ENCODE measurements around the gene NPFF. TPM values are rescaled to one million over a fixed set of nuclear protein-coding genes. Genes with fewer than 3 reads are reported as not detected.

The NPFF gene
- polyA plus RNA-seq, 6 donors from 2014 or later: not detected

DNA sequence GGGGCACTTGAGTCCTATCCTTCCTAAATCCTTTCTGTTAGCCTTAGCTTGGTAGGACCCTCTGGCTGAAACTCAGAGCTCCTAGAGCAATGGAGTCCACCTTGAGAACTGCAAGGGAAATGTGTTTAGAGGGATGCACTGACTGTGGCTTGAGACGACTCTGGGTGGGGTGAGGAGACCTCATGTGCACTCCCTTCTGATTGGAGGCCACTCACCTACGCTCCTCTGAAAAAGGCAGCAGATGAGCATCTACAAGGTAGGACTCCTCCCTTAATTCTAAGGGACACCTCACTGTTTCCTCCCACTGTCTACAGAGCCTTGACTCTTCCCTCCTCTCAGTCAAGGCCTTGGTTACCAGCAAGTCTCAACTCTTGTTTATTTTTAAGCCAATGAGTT is 9.1 kb downstream of the NPFF start:
- Mint-ChIP-seq H3K27me3 (no peaks in the 10 kb centered on the region), H3K36me3 (no peaks in the 10 kb centered on the region), H3K27ac (peak overlapping the region in 4 of 6 donors; percentile 55 to 94 (median 73)), H3K4me1 (peaks cover 37 to 46% (median 41%) of the 10 kb centered on the region in 3 donors), H3K9me3 (no peaks in the 10 kb centered on the region), H3K4me3 (peak overlapping the region; percentile 35 to 96 (median 88))
- DNase-seq: no peak
- no peak for ATAC-seq (ENCODE audit: low read depth in 2 of 2)

DNA sequence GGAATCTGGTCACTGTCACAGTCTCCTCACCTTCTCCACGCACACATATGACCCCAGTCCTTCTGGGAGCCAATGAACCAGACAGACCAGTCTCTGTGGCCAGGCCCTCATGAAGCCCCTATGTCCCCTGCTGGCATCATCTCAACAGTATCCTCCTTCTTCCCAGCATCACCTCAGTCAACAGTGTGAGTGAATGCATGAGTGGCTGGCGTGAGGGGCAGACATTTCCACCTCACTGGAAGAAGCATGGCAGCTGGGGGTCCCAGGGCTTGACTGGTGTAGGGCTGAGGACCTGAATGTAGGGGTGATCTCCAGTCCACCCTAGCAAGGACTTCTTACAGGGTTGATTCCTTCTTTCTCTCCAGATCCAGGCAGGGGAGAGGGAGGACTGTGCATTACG is 9.8 kb downstream of the NPFF start:
- Mint-ChIP-seq H3K27me3 (no peaks in the 10 kb centered on the region), H3K9me3 (no peaks in the 10 kb centered on the region), H3K4me3 (peak overlapping the region in 6 of 8 donors; percentile 0 to 96 (median 58)), H3K4me1 (peaks cover 42 to 49% (median 46%) of the 10 kb centered on the region in 3 donors), H3K27ac (peak overlapping the region in 1 of 6 donors; percentile 57), H3K36me3 (no peaks in the 10 kb centered on the region)
- DNase-seq (no peak), ATAC-seq (ENCODE audit: low read depth in 2 of 2) (no peak)

DNA sequence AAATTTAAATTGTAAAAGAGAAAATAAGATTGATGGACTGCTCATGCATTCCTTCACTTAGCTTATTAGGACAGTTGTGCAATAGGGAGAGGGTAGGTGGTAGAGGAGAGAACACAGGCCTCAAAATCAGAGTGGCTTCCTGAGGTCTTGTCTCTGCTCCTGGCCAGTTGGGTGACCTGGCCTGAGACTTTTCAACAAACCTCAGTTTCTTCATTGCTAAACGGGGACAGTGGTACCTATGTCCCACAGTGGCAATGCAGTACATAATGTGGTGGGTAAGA is 10.6 kb downstream of the NPFF start:
- no peaks in the 10 kb centered on the region for H3K36me3 Mint-ChIP-seq
- DNase-seq (no peak), ATAC-seq (ENCODE audit: low read depth in 2 of 2) (no peak)
- no peaks in the 10 kb centered on the region for H3K9me3 Mint-ChIP-seq
- no peak overlapping the region for H3K27ac Mint-ChIP-seq
- H3K27me3 Mint-ChIP-seq: no peaks in the 10 kb centered on the region
- H3K4me1 Mint-ChIP-seq: peaks cover 41 to 50% (median 45%) of the 10 kb centered on the region in 3 donors
- H3K4me3 Mint-ChIP-seq: peak overlapping the region in 1 of 8 donors; percentile 53

DNA sequence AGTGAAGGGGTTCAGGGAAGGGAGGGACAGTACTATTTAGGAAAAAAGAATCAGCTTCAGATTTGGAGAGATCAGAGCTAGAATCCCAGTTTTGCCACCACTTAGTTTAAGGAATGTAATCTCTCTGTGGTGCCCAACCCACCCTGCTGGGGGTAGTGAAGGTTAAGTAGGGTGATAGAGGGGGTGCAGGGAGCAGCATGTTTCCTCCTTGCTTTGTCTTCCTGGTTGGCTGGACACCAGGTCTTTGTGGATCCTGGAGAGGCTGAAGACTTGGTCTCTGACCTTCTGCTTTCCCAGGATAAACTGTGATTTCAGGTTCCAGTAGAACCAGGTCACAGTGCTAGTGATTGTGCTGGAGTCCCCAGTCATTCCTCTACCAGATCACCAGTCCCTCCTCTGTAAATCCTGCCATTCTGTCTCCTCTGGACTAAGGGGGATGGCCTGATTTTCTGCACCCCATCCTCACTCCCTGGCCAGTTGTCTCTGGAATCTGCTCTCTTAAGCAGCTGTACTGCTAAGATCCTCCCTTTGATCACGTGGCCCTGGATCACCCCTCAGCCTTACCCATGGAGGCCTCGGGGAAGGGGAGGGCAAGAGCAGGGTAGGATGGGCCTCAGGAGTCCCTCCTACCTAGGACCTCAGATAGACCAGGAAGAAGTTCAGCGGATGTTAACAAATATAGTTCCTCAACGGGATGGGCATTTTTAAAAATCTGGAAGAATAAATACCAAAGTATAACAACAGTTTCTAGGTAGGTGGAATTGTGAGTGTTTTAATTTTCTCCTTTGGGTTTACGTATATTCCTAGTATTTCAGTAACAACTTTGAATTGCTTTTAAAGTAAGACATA is 11.2 kb downstream of the NPFF start:
- ATAC-seq (ENCODE audit: low read depth in 2 of 2): no peak
- no peaks in the 10 kb centered on the region for H3K27me3 Mint-ChIP-seq
- H3K9me3 Mint-ChIP-seq: no peaks in the 10 kb centered on the region
- H3K36me3 Mint-ChIP-seq: no peaks in the 10 kb centered on the region
- DNase-seq: no peak
- H3K4me3 Mint-ChIP-seq: peak overlapping the region in 3 of 8 donors; percentile 20 to 53 (median 37)
- peak overlapping the region in 1 of 6 donors; percentile 41 for H3K27ac Mint-ChIP-seq
- H3K4me1 Mint-ChIP-seq: peaks cover 41 to 48% (median 44%) of the 10 kb centered on the region in 3 donors

DNA sequence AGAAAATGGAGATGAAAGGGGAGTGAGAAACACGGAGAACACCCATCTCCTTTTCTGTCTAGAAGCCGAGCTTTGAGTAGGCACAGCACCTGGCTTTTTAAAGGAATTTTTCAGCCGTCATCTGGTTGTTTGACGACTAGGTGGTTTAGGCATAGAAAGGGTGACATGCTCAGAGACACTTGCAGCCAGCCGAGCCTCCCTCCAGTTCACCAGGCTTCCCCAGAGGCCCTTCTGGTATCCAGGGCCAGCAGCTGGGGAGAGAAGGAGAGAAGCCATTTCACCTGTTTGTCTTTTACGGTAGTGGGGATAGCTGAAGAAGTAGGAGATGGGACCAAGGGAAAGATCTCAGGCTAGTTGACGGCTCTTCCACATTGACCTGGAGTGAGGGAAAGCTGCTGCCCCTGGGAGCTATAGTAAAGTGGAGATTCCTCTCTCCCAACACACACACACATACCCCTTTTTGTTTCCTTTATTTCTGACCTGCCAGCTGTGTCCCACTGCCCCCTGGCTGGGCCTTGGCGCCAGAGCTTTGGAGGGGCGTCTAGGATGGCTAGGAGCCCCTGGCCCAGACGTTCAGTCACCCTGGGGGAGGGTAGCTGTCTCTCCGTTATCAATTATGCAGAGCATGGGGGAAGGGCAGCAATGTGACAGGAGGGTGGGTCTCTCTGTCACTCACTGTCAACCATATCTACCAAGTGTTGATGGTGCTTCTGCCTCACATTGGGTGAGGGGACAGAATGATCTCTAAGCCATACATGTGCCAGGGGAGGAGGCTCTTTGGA is 13.5 kb downstream of the NPFF start:
- DNase-seq: no peak
- peak overlapping the region; percentile 95 to 99 (median 97) for H3K27ac Mint-ChIP-seq
- no peaks in the 10 kb centered on the region for H3K36me3 Mint-ChIP-seq
- H3K4me3 Mint-ChIP-seq: peak overlapping the region; percentile 86 to 97 (median 94)
- ATAC-seq (ENCODE audit: low read depth in 2 of 2): no peak
- no peaks in the 10 kb centered on the region for H3K27me3 Mint-ChIP-seq
- peaks cover 27 to 36% (median 33%) of the 10 kb centered on the region in 3 donors for H3K4me1 Mint-ChIP-seq
- H3K9me3 Mint-ChIP-seq: no peaks in the 10 kb centered on the region

DNA sequence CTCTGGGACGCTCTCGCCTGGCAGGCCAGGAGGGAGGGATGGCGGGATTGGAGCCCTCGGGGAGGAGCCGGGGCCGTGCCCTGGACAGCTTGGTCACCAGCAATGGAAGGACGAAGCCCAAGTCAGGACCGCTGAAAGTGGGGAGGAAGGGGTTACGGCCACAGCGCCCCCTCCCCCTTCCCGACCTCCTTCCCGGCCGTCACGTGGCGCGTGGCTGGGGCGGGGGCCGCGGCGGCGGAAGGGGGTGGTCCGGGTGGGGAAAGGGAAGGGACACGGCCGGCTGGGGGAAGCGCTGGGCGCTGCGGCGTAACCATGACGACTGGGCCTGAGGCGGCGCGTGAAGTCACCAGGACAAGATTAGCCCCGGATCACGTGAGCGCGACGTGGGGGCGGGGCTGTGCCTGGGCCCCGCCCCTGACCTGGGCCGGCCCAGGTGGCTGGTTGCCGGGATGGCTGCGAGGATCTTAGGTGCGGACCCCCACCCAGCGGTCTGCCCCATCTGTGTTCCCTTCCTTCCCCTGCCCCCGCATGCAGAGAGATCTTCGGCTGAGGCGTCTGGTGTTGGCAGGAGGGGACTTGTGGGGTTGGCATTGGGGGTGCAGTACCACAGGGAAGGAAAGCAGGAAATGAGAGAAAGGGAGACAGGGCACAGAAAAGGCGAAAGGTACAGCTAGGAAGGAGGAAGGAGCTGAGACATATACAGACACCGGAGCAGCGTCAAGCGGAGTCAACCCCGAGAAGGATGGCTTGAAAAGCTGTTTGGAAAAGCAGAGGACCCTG is 14.3 kb downstream of the NPFF start:
- DNase-seq: peak; percentile 91
- H3K4me1 Mint-ChIP-seq: peaks cover 21 to 28% (median 27%) of the 10 kb centered on the region in 3 donors
- peak overlapping the region; percentile 95 to 99 (median 97) for H3K27ac Mint-ChIP-seq
- no peaks in the 10 kb centered on the region for H3K27me3 Mint-ChIP-seq
- H3K4me3 Mint-ChIP-seq: peak overlapping the region; percentile 86 to 97 (median 94)
- no peaks in the 10 kb centered on the region for H3K9me3 Mint-ChIP-seq
- H3K36me3 Mint-ChIP-seq: no peaks in the 10 kb centered on the region
- ATAC-seq (ENCODE audit: low read depth in 2 of 2): peak; percentile 93 to 95

DNA sequence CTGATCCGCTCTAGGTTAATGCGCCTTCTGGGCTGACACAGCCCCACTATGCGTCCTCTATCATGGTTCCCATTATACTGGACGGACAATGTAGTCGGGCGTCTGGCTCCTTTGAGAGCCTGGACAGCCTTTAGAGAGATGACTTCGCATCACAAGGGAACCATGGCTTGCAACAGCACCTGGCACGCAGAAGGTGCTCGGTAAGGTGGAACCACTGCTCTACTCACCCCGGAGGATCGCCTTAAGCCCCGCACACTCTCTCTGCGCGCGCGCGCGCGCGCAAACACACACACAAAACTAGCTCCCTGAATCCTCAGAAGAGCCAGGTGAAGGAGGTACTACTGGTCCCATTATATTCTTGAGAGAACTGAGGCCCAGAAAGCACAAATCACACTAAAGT is 15.1 kb downstream of the NPFF start:
- peak; percentile 12 to 19 for ATAC-seq (ENCODE audit: low read depth in 2 of 2)
- H3K4me3 Mint-ChIP-seq: peak overlapping the region; percentile 86 to 97 (median 94)
- H3K9me3 Mint-ChIP-seq: no peaks in the 10 kb centered on the region
- peak; percentile 21 for DNase-seq
- H3K36me3 Mint-ChIP-seq: no peaks in the 10 kb centered on the region
- H3K27me3 Mint-ChIP-seq: no peaks in the 10 kb centered on the region
- H3K4me1 Mint-ChIP-seq: peaks cover 21 to 27% (median 25%) of the 10 kb centered on the region in 3 donors
- peak overlapping the region; percentile 85 to 97 (median 94) for H3K27ac Mint-ChIP-seq

DNA sequence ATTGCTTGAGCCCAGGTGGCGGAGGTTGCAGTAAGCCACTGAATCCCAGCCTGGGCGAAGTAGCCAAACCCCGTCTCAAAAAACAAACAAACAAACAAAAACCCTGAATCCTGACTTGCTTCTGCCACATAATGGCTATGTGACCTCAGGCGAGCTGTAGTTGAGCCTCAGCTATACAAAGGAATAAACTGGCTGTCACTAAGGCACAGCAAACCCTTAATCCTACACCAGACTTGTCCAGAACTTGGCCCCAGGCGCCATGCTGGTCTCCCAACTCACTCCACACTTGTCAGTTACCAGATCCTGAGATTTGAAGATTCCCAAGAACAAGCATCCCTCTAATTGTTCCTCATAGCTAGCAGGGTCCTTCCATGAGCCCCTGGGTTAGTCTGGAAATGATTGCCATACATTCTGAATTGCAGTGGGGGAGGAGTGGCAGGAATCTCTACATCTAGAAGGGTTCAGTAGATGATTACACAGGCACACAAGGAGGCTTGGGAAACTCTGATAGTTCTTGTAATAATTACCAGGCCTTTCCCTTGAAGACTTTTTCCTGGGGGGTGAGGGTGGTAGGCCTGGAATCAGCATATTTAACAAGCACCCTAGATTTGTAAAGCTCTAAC is 17.9 kb downstream of the NPFF start:
- H3K27ac Mint-ChIP-seq: peak overlapping the region in 2 of 6 donors; percentile 47 to 53
- H3K36me3 Mint-ChIP-seq: no peaks in the 10 kb centered on the region
- ATAC-seq (ENCODE audit: low read depth in 2 of 2): no peak
- H3K4me3 Mint-ChIP-seq: peak overlapping the region in 1 of 8 donors; percentile 18
- no peak for DNase-seq
- H3K9me3 Mint-ChIP-seq: no peaks in the 10 kb centered on the region
- H3K27me3 Mint-ChIP-seq: no peaks in the 10 kb centered on the region
- H3K4me1 Mint-ChIP-seq: peaks cover 21 to 25% (median 24%) of the 10 kb centered on the region in 3 donors

DNA sequence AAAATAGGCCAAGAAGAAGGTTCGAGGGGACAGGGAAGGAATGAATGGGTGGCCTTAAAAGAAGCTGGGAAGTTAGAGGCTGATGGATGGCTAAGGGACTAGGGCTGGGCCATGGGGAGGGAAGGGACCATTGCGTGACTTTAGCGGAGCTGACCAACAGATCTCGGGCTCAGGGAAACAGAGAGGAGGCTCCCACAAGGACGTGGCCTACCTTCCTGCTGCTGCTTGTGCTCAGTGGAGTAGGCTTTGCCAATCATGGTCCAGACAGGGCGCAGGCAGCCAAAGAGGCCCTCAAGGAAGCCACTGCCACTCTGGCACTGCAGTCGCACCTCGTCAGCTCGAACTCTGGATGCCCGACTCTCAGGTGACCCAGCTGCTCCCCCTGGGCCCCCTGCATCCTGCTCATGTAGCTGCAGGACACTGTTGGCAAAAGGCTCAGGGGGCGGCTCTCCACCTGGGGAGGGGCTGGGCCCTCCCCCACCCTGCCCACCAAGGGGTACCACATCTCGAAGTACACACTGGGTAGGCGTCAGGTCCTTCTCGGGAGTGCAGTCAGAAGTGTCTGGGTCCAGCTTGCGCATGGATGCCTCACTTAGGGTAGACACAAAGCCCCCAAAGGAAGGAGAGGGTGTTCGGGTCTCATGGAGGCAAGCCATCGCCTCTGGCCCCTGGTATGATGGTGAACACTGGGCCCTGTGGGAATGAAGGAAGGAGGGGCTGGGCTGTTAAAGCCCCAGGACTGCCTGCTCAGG is 20.4 kb downstream of the NPFF start:
- Mint-ChIP-seq H3K36me3 (peaks cover 4% of the 10 kb centered on the region in 2 donors), H3K9me3 (no peaks in the 10 kb centered on the region), H3K27me3 (no peaks in the 10 kb centered on the region), H3K4me3 (no peak overlapping the region), H3K27ac (peak overlapping the region in 2 of 6 donors; percentile 61 to 66), H3K4me1 (peaks cover 8 to 16% (median 16%) of the 10 kb centered on the region in 3 donors)
- no peak for ATAC-seq (ENCODE audit: low read depth in 2 of 2)
- DNase-seq: no peak

DNA sequence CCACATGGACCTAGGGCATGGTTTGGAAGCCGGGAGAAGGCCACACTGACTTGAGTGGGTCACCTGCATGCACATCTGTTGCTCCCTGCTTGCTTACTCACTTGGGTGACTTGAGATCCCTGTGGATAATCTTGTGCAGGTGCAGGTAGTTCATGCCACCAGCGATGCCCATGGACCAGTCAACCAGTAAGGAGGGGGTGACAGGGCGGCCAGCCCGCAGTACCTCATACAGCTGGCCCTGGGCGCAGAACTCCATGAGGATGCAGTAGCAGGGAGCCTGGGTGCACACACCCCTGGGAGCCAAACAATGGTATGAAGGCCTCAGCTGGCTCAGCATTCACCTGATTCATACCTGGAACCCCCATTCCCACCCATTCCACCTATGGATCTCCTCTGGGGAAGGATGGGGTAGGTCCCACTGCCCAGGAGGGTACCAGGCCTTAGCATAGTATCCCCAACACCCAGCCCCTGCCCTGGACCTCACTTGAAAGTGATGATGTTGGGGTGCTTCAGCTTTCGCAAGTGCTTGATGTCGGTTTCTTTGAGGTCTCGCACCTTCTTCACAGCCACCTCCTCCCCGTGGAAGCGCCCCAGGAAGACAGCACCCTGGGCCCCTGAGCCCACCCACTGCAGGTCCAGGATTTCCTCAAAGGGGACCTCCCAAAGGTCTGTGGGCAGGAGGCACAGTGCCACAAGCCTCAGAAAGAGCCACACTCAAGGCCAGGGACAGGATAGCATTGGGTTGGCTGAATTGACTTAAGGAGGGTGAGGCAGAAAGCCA is 21.1 kb downstream of the NPFF start:
- H3K4me1 Mint-ChIP-seq: peaks cover 8 to 19% (median 13%) of the 10 kb centered on the region in 3 donors
- H3K9me3 Mint-ChIP-seq: no peaks in the 10 kb centered on the region
- peaks cover 4 to 5% of the 10 kb centered on the region in 2 donors for H3K36me3 Mint-ChIP-seq
- ATAC-seq (ENCODE audit: low read depth in 2 of 2): no peak
- H3K4me3 Mint-ChIP-seq: no peak overlapping the region
- peak overlapping the region in 2 of 6 donors; percentile 60 to 61 for H3K27ac Mint-ChIP-seq
- H3K27me3 Mint-ChIP-seq: no peaks in the 10 kb centered on the region
- DNase-seq: no peak

DNA sequence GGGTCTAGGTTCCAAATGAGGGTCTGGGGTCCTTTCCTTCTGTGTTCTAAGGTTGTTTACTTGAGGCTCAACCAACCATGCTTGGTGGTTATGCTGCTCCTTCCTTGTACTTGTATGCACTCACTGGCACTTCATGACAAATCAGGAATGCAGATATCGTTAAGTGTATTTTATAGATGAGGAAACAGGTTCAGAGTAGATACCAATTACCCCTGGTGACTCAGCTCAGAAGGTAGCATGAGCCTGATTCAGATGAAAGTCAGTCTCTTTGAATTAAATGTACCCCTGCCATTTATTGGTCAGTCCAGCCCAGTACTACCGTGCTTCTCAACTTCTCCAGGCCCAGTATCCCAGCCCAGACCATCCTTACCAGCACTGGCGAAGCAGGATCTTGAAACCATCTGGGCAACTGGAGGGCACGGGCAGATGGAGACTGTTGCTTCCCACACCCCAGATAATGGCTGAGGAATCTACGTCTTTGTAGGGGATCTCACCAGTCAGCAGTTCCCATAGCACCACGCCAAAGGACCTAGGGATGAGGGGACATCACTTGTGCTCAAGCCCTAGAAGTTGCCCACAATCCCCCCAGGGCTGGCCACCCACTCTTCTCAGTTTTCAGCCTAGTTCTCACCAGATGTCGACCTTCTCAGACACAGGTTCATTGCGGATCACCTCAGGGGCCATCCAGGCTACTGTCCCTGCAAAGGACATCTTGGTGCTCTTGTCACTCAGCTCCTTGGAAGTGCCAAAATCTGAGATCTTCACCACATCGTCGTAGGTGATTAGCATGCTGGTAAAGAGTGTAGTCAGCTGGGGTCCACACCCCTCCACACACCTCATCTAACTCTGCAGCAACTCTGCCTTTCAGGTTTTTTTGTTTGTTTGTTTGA is 22.4 kb downstream of the NPFF start:
- no peak for ATAC-seq (ENCODE audit: low read depth in 2 of 2)
- no peak for DNase-seq
- Mint-ChIP-seq H3K27ac (peak overlapping the region in 2 of 6 donors; percentile 65 to 66), H3K27me3 (no peaks in the 10 kb centered on the region), H3K4me3 (no peak overlapping the region), H3K9me3 (no peaks in the 10 kb centered on the region), H3K36me3 (peaks cover 4 to 5% of the 10 kb centered on the region in 2 donors), H3K4me1 (peaks cover 8 to 19% (median 11%) of the 10 kb centered on the region in 3 donors)
